22Rv1 (cell line): ENCODE results near the gene LRCH1.

Experiments
- CTCF ChIP-seq: fragments of 450-650 bp; IDR thresholded peaks from 2 replicates; pipeline ENCODE4 v1.5.1; 2017; ENCODE audit warnings: mild to moderate bottlenecking
- ZFX ChIP-seq: fragments of 450-650 bp; IDR thresholded peaks from 2 replicates; pipeline ENCODE4 v1.6.1; 2017; ENCODE audit warnings: antibody characterized with exemption, borderline replicate concordance

GRCh38 chr13:46632176-46632575 is 79.2 kb downstream of the LRCH1 start:
- TF ChIP-seq CTCF (no peak), ZFX (no peak)
